WTC11 (cell line): ENCODE data around the gene ITPR2.

Experiments used
- AFF4 ChIP-seq: sonication (generic); formaldehyde crosslinking; IDR thresholded peaks from 2 replicates; pipeline ENCODE4 v1.8.1; 2023; ENCODE audit warnings: mild to moderate bottlenecking, missing genetic modification reagents, borderline replicate concordance
- CREB1 ChIP-seq: sonication (generic); formaldehyde crosslinking; IDR thresholded peaks from 2 replicates; pipeline ENCODE4 v1.8.0; 2023; ENCODE audit warnings: mild to moderate bottlenecking, missing genetic modification reagents
- CTCF ChIP-seq: fragments of 200-600 bp; IDR thresholded peaks from 2 replicates; pipeline ENCODE4 v1.8.0; 2022; ENCODE audit warnings: antibody characterized with exemption
- E2F5 ChIP-seq: sonication (generic); formaldehyde crosslinking; IDR thresholded peaks from 2 replicates; pipeline ENCODE4 v1.8.1; 2022; ENCODE audit warnings: mild to moderate bottlenecking, moderate library complexity, missing genetic modification reagents
- ELF4 ChIP-seq: sonication (generic); formaldehyde crosslinking; IDR thresholded peaks from 2 replicates; pipeline ENCODE4 v1.8.1; 2022; ENCODE audit warnings: low read depth, mild to moderate bottlenecking, moderate library complexity, missing genetic modification reagents
- FOXP4 ChIP-seq: sonication (generic); formaldehyde crosslinking; IDR thresholded peaks from 2 replicates; pipeline ENCODE4 v1.8.0; 2022; ENCODE audit warnings: mild to moderate bottlenecking, missing genetic modification reagents
- GABPB1 ChIP-seq: sonication (generic); formaldehyde crosslinking; IDR thresholded peaks from 2 replicates; pipeline ENCODE4 v1.8.1; 2023; ENCODE audit warnings: mild to moderate bottlenecking, missing genetic modification reagents
- MLX ChIP-seq: sonication (generic); formaldehyde crosslinking; IDR thresholded peaks from 2 replicates; pipeline ENCODE4 v1.8.1; 2023; ENCODE audit warnings: mild to moderate bottlenecking, missing genetic modification reagents, moderate library complexity
- MXD4 ChIP-seq: fragments of 250-450 bp; sonication (Bioruptor Pico); IDR thresholded peaks from 2 replicates; pipeline ENCODE4 v1.8.0; 2021; ENCODE audit warnings: mild to moderate bottlenecking, moderate library complexity, borderline replicate concordance
- NFE2L1 ChIP-seq: sonication (generic); formaldehyde crosslinking; IDR thresholded peaks from 2 replicates; pipeline ENCODE4 v1.8.1; 2023; ENCODE audit warnings: missing genetic modification reagents
- PREB ChIP-seq: sonication (generic); formaldehyde crosslinking; IDR thresholded peaks from 2 replicates; pipeline ENCODE4 v1.8.1; 2022; ENCODE audit warnings: mild to moderate bottlenecking, missing genetic modification reagents, moderate library complexity, borderline replicate concordance
- RORB ChIP-seq: fragments of 250-450 bp; sonication (Bioruptor Pico); IDR thresholded peaks from 2 replicates; pipeline ENCODE4 v1.9.0; 2021; ENCODE audit warnings: mild to moderate bottlenecking
- TEAD4 ChIP-seq: sonication (generic); formaldehyde crosslinking; IDR thresholded peaks from 2 replicates; pipeline ENCODE4 v1.8.0; 2022; ENCODE audit warnings: mild to moderate bottlenecking, missing genetic modification reagents

GRCh38 chr12:26628234-26628633, 204.8 kb downstream of the ITPR2 start:
- TF ChIP-seq CTCF (no peak), FOXP4 (CRISPR knock-in tag) (no peak), E2F5 (CRISPR knock-in tag) (no peak), RORB (CRISPR knock-in tag) (no peak), ELF4 (CRISPR knock-in tag) (no peak), MLX (no peak), CREB1 (CRISPR knock-in tag) (no peak), GABPB1 (CRISPR knock-in tag) (no peak), PREB (CRISPR knock-in tag) (no peak), MXD4 (CRISPR knock-in tag) (no peak), NFE2L1 (CRISPR knock-in tag) (no peak), AFF4 (CRISPR knock-in tag) (no peak), TEAD4 (CRISPR knock-in tag) (no peak)
